ENCODE data around the gene MAPK1IP1L. TPM values are rescaled to one million over a fixed set of nuclear protein-coding genes. Genes with fewer than 3 reads are reported as not detected.

Gene MAPK1IP1L
- total and polyA plus RNA-seq, 4 donors: 25.8 to 87.4 (median 49.1) TPM

- no peak for ATAC-seq (ENCODE audit: insufficient read depth, low FRiP score)
- H3K27ac ChIP-seq (ENCODE audit: low read depth in 1 of 2, low read length in 1 of 2): no peak overlapping the region
- TF ChIP-seq CTCF (IDR thresholded peaks at IDR 0.05; ENCODE audit: control extremely low read depth, extremely low read depth): no peak
These were observed 33.1 kb downstream of the MAPK1IP1L start for GRCh38 chr14:55084401-55085059.

GRCh38 chr14:55085060-55085660 lies 33.7 kb downstream of the MAPK1IP1L start:
- H3K9me3 ChIP-seq (ENCODE audit: control insufficient read depth in 4 of 4, insufficient read depth in 3 of 4, low read length in 3 of 4): peaks cover 0 to 2% (median 0%) of the 10 kb centered on the region in 4 donors
- no peak for ATAC-seq (ENCODE audit: insufficient read depth, low FRiP score)
- 79 to 91% methylated on average over 4 of the region's 4 CpGs for WGBS, 2 donors
- no peak for DNase-seq
- no peak for TF ChIP-seq CTCF (IDR thresholded peaks at IDR 0.05; ENCODE audit: control extremely low read depth, extremely low read depth)
- peaks cover 0 to 3% (median 0%) of the 10 kb centered on the region in 3 donors for H3K27me3 ChIP-seq (ENCODE audit: control insufficient read depth in 3 of 3, insufficient read depth in 3 of 3, low read length in 2 of 3)
- no peaks in the 10 kb centered on the region for H3K36me3 ChIP-seq (ENCODE audit: control insufficient read depth in 4 of 4, insufficient read depth in 4 of 4, low read length in 4 of 4)
- no peak overlapping the region for H3K4me3 ChIP-seq
- no peak overlapping the region for H3K27ac ChIP-seq (ENCODE audit: low read depth in 1 of 2, low read length in 1 of 2)
- H3K4me1 ChIP-seq (ENCODE audit: control insufficient read depth in 5 of 5, insufficient read depth in 5 of 5, low read length in 5 of 5): no peaks in the 10 kb centered on the region
- no peak overlapping the region for H3K9ac ChIP-seq (ENCODE audit: insufficient read depth in 1 of 2, low read length in 2 of 2)

More at GRCh38 chr14:55084401-55085059, 33.1 kb downstream of the MAPK1IP1L start:
- Histone ChIP-seq H3K9ac (ENCODE audit: insufficient read depth in 1 of 2, low read length in 2 of 2) (no peak overlapping the region), H3K4me3 (no peak overlapping the region), H3K9me3 (ENCODE audit: control insufficient read depth in 4 of 4, insufficient read depth in 3 of 4, low read length in 3 of 4) (peaks cover 0 to 2% (median 0%) of the 10 kb centered on the region in 4 donors), H3K27me3 (ENCODE audit: control insufficient read depth in 3 of 3, insufficient read depth in 3 of 3, low read length in 2 of 3) (peaks cover 0 to 3% (median 0%) of the 10 kb centered on the region in 3 donors), H3K4me1 (ENCODE audit: control insufficient read depth in 5 of 5, insufficient read depth in 5 of 5, low read length in 5 of 5) (no peaks in the 10 kb centered on the region), H3K36me3 (ENCODE audit: control insufficient read depth in 4 of 4, insufficient read depth in 4 of 4, low read length in 4 of 4) (no peaks in the 10 kb centered on the region)
- no peak for DNase-seq

- H3K9me3 ChIP-seq (ENCODE audit: control insufficient read depth in 4 of 4, insufficient read depth in 3 of 4, low read length in 3 of 4): peaks cover 0 to 2% (median 0%) of the 10 kb centered on the region in 4 donors
- DNase-seq (no peak), ATAC-seq (ENCODE audit: insufficient read depth, low FRiP score) (no peak)
- H3K27ac ChIP-seq (ENCODE audit: low read depth in 1 of 2, low read length in 1 of 2): no peak overlapping the region
- WGBS, 2 donors: 91 to 94% methylated on average over 9 of the region's 9 CpGs
- TF ChIP-seq CTCF (IDR thresholded peaks at IDR 0.05; ENCODE audit: control extremely low read depth, extremely low read depth): no peak
- H3K4me1 ChIP-seq (ENCODE audit: control insufficient read depth in 5 of 5, insufficient read depth in 5 of 5, low read length in 5 of 5): no peaks in the 10 kb centered on the region
- H3K4me3 ChIP-seq: no peak overlapping the region
- no peak overlapping the region for H3K9ac ChIP-seq (ENCODE audit: insufficient read depth in 1 of 2, low read length in 2 of 2)
- H3K27me3 ChIP-seq (ENCODE audit: control insufficient read depth in 3 of 3, insufficient read depth in 3 of 3, low read length in 2 of 3): peaks cover 0 to 3% (median 0%) of the 10 kb centered on the region in 3 donors
- H3K36me3 ChIP-seq (ENCODE audit: control insufficient read depth in 4 of 4, insufficient read depth in 4 of 4, low read length in 4 of 4): no peaks in the 10 kb centered on the region
These were observed 35.5 kb downstream of the MAPK1IP1L start for GRCh38 chr14:55086938-55087337.

Data from lung (tissue), 12 donors.